Loucy (cell line): ENCODE measurements around the gene RSAD1.

ENCODE experiments used
- EZH2phosphoT487 ChIP-seq: fragments of 200-600 bp; IDR thresholded peaks from 2 replicates; pipeline ENCODE4 v1.6.1; 2018; ENCODE audit warnings: antibody characterized with exemption, mild to moderate bottlenecking, moderate library complexity, borderline replicate concordance
- TF ChIP-seq, protein P1 (sequence below): fragments of 200-600 bp; sonication (generic); conservative IDR thresholded peaks from 2 replicates; pipeline ENCODE4 v1.5.1; 2014; ENCODE audit warnings: mild to moderate bottlenecking, antibody characterized with exemption, low read length

DNA sequence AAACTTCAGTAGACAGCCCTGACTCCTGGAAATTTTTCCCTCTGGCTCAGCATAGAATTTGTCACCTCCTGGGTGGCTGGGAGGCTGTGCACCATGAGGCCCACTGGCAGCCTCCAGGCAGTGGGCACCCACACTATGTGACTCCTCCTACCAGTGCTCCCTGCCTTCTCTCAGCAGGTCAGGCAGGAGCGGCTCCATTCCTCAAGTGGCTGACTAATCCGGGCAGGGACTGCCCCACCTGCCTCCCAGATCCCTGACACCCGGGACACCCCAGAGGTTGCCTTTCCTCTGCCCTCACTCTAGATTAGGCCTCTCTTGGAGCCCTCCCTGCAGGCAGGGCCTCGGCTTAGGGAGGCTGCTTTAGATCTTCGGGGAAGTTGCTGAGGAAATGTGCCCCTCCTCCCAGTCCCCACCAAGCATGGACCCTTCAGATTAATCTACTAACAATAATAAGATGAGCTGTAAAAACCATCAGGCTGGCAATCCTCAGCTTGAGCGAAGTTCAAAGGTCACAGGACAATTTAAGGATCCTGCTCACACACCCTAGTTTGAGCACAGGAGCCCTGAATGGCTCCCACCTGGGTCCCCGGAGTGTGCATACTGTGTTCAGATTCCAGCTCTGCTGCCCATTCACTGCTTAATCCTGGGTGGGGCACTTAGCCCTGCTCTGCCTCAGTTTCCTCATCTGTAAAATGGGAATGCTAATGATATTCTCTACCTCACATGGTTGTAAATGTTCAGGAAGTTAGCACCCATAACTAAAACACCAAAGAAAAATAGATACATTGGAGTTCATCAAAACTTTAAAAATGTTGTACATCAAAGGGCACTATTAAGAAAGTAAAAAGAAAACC is 19.6 kb downstream of the RSAD1 start:
- TF ChIP-seq, protein P1, sequence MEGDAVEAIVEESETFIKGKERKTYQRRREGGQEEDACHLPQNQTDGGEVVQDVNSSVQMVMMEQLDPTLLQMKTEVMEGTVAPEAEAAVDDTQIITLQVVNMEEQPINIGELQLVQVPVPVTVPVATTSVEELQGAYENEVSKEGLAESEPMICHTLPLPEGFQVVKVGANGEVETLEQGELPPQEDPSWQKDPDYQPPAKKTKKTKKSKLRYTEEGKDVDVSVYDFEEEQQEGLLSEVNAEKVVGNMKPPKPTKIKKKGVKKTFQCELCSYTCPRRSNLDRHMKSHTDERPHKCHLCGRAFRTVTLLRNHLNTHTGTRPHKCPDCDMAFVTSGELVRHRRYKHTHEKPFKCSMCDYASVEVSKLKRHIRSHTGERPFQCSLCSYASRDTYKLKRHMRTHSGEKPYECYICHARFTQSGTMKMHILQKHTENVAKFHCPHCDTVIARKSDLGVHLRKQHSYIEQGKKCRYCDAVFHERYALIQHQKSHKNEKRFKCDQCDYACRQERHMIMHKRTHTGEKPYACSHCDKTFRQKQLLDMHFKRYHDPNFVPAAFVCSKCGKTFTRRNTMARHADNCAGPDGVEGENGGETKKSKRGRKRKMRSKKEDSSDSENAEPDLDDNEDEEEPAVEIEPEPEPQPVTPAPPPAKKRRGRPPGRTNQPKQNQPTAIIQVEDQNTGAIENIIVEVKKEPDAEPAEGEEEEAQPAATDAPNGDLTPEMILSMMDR = no peak
- no peak for TF ChIP-seq EZH2phosphoT487
